HG03442 (cell line): Measurements from ENCODE around the gene COBL.

ENCODE experiments used
- ATAC-seq: cut with Tn5 transposase; IDR thresholded peaks from one replicate; pipeline ENCODE4 v1.9.1; 2021; ENCODE audit warnings: mild to moderate bottlenecking, moderate library complexity; ENCODE audit not compliant: unreplicated experiment

The COBL gene

DNA sequence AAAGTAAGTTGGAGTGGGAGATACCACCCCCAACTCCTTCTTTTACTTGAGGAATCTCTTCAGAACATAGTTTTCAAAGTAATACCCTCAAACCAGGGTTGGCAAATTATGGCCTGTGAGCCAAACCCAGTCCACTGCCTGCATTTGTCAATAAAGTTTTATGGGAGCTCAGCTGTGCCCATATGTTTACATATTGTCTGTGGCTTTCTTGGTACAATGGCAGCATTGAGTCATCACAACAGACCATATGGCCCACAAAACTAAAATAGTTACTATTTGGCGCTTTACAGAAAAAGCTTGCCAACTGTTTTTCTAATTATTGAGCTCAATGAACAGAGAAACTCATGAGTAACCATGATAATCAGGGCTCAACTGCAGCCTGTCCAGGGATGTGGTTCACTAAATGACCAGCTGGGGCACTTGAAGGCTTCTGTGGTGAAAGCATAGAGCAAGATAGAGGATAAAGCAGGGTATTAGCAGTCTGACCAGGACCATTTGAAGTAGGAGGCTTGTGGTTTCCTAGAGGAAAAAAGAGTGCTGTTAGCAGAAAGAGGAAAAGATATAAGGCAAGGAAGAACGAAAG is 337.9 kb downstream of the COBL start:
- no peak for ATAC-seq

DNA sequence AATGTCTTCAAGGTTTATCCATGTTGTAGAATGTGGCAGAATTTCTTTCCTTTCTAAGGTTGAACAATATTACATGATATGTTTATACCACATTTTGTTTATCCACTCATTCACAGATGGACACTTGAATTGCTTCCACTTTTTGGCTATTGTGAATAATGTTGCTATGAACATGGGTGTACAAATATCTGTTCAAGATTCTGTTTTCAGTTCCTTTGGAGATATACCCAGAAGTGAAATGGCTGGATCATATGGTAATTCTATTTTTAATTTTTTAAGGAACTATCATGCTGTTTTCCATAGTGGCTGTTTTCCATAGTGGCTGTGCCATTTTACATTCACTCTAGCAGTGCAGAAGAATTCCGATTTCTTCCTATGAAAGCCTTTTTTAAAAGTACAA is 339.2 kb downstream of the COBL start:
- no peak for ATAC-seq

DNA sequence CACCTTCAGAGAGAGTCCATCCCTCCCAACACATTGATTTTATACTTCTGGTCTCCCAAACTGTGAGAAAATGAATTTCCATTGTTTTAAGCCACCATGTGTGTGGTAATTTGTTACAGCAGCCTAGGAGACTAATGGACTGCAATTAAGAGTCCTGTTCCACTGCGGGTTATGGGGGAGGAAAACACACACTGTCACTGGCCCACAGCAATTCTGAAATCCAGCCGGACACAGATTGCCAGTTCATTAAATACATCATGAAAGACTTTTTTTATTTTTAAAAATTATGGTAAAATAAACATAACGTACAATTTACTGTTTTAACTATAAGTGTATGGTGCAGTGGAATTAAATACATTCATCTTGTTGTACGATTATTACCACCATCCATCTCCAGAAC is 340.5 kb downstream of the COBL start:
- no peak for ATAC-seq

GRCh38 chr7:50974240-50974639 is 342.4 kb downstream of the COBL start:
- no peak for ATAC-seq

- no peak for ATAC-seq
Measured at GRCh38 chr7:50973814-50974213, 342.8 kb downstream of the COBL start.

DNA sequence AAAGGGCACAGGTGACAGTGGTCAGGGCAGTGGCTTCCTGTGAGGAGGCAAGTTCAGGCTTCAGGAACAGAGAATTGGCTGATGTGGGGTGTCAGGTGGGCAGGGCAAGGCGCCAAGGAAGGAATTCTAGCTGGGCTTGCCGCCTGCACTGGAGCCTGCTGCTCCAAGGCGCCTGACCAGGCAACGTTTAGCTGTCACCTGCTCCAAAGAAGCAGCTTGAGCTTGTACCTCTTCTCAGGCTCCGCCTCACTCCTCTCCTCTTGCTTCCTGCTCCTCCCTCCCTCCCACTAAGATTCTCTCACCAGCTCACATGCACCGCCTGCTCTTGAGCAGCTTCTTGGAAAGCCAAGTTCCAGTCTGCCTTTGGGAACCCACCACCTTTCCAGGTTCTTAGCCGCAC is 346.5 kb downstream of the COBL start:
- ATAC-seq: no peak
